ENCODE measurements around the gene TNK1.
"Not testable (repeated sequence)": the region's sequence is repeated elsewhere in the genome, so short reads cannot be mapped to it uniquely, and the experiment has no call there.

The TNK1 gene

DNA sequence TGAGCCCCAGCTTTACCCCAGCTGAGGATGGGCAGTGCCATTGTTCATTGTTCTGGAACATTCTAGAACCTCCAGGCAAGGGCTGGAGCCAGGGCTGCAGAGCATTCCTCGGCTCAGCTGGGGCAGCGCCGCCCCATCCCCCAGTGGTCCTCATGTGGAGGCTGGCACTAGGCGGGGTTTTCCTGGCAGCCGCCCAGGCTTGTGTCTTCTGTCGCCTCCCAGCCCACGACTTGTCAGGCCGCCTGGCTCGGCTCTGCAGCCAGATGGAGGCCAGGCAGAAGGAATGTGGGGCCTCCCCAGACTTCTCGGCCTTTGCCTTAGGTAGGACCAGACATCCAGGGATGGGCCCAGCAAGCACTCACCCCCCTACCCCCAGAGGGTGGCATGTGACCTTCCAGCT lies 25.8 kb upstream of the TNK1 start, which contains the start of gene TMEM95:
TMEM95 (plus strand) TSS at position 104 of the 400 bp plus-strand sequence; CDS start at position 153, 49 bp downstream.
- no peak for DNase-seq (ENCODE audit: extremely low read depth in 1 of 2, low read depth in 1 of 2)

DNA sequence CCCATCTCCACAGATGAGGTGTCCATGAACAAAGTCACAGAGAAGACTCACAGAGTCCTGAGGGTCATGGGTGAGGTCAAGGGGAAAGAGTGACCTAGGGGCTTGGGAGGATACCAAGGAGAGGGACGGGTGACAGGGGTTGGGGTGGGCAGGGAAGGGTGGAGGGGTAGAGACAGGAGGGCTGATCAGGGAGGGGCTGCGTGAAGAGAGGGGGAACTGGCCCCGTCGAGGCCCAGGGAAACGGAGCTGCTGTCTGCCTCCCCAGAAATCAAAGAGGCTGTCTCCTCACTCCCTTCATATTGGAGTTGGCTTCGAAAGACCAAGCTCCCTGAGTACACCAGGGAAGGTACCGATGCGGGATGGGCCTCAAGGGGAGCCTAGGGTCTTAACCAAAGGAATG lies 25.3 kb upstream of the TNK1 start:
- DNase-seq (ENCODE audit: extremely low read depth in 1 of 2, low read depth in 1 of 2), result no peak

GRCh38 chr17:7356072-7356549 lies 24.8 kb upstream of the TNK1 start:
- DNase-seq (ENCODE audit: extremely low read depth in 1 of 2, low read depth in 1 of 2), result peak; percentile 63 to 80

DNA sequence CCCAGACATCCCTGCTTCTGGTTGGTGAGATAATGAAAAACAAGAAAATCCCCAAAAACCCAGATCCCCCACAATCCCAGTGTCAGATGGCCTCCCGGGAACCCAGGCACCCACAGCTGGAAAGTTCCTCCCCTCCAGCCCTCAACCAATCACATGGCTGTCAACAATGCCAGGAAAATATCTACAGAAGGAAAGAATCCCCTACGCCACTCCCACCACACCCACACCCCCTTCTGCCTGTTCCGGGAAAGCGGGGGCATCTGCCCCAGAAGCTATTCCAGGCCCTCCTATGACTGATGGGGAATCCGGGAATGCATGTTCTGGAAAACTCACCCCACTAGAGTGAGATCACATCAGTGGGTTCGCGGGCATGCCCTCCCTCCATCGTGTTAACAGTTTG lies 24.1 kb upstream of the TNK1 start:
- DNase-seq (ENCODE audit: extremely low read depth in 1 of 2, low read depth in 1 of 2), result no peak

DNA sequence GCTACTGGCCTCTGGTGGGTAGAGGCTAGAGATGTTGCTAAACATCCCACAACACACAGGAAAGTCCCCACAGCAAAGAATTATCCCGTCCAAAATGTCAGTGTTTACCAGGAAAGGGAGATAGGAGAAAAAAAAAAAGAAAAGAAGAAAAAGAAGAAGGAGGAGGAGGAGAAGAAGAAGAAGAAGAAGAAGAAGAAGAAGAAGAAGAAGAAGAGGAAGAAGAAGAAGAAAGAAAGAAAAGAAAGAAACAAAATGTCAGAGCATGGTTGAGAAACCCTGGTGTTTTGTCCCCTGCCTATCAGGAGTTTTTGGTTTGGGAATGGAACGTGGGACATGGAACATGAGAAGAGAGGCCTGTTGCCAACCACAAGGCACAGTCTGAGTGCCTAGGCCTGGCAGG lies 23.5 kb upstream of the TNK1 start:
- no peak for DNase-seq (ENCODE audit: extremely low read depth in 1 of 2, low read depth in 1 of 2)

DNA sequence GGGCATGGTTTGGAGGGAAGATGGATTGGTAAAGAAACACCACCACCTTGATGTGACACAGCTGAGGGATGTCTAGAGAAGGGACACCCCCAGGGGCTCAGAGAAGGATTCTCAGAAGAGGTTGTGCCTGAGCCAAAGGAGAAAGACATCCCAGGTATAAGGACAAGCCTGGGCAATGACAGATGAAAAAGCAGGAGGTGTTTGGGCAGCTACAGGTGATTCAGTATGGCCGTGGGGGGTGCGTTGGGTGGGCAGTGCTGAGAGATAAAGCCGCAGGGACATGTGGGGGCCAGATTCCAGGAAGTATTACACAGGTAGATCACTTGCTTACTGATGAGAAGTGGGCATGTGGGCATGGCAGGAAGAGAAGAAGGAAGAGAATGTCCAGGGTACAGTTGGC lies 19.0 kb upstream of the TNK1 start:
- DNase-seq (ENCODE audit: extremely low read depth in 1 of 2, low read depth in 1 of 2), result no peak

DNA sequence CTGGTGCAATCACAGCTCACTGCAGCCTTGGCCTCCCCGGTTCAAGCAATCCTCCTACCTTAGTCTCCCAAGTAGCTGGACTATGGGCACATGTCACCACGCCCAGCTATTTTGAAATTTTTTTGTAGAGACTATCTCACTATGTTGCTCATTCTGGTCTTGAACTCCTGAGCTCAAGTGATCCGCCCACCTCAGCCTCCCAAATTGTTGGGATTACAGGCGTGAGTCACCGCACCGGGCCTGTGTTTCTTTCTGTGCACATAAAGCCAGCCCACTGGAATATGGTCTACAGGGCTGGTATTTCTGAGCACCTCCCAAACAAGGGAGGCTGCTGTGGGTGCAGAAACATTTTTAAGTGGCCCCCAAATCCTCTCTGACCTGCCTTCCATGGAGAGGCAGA lies 17.6 kb upstream of the TNK1 start:
- DNase-seq (ENCODE audit: extremely low read depth in 1 of 2, low read depth in 1 of 2), result no peak

- not testable (repeated sequence) for DNase-seq (ENCODE audit: extremely low read depth in 1 of 2, low read depth in 1 of 2)
Measured at GRCh38 chr17:7365963-7366362, 14.9 kb upstream of the TNK1 start.

GRCh38 chr17:7367083-7367482 lies 13.8 kb upstream of the TNK1 start:
- DNase-seq (ENCODE audit: extremely low read depth in 1 of 2, low read depth in 1 of 2), result no peak

- no peak for DNase-seq (ENCODE audit: extremely low read depth in 1 of 2, low read depth in 1 of 2)
Measured at GRCh38 chr17:7367918-7368598, 12.8 kb upstream of the TNK1 start.

GRCh38 chr17:7368599-7368994 lies 12.3 kb upstream of the TNK1 start:
- not testable (repeated sequence) for DNase-seq (ENCODE audit: extremely low read depth in 1 of 2, low read depth in 1 of 2)

- DNase-seq (ENCODE audit: extremely low read depth in 1 of 2, low read depth in 1 of 2), result no peak
Measured at GRCh38 chr17:7369825-7370224, 11.1 kb upstream of the TNK1 start.

- DNase-seq (ENCODE audit: extremely low read depth in 1 of 2, low read depth in 1 of 2), result no peak
Measured at GRCh38 chr17:7370853-7371252, 10.0 kb upstream of the TNK1 start.

- DNase-seq (ENCODE audit: extremely low read depth in 1 of 2, low read depth in 1 of 2), result no peak
Measured at GRCh38 chr17:7374353-7374752, 6.5 kb upstream of the TNK1 start.

DNA sequence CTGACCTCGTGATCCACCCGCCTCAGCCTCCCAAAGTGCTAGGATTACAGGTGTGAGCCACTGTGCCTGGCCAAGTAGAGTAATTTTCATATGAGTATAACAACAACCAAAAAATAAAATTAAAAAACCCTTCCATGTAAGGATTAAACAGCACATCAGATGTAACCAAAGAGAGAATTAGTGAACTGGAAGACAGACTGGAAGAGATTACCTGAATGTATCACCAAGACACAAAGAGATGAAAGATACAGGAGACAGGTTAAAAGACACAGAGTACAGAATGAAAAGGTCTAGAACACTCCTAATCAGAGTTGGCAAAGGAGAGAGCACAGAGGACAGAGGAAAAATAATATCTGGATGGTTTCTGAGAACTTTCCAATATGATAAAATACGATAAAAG lies 1.8 kb upstream of the TNK1 start:
- no peak for DNase-seq (ENCODE audit: extremely low read depth in 1 of 2, low read depth in 1 of 2)

- no peak for DNase-seq (ENCODE audit: extremely low read depth in 1 of 2, low read depth in 1 of 2)
Measured at GRCh38 chr17:7380321-7380720, 568 bp upstream of the TNK1 start.

DNA sequence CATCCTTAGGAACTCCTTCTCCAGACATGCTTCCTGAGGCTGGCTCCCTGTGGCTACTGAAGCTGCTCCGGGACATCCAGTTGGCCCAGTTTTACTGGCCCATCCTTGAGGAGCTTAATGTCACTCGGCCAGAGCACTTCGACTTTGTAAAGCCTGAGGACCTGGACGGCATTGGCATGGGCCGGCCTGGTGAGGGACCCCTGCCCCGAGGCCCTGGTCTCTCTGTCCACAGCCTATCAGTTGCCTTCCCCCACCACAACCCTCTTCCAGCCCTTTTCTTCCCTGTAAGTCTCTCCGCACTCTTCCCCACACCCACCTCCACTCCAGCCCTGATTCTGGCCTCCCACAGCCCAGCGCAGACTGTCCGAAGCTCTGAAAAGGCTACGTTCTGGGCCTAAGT lies 2.0 kb downstream of the TNK1 start:
- DNase-seq (ENCODE audit: extremely low read depth in 1 of 2, low read depth in 1 of 2), result no peak

DNA sequence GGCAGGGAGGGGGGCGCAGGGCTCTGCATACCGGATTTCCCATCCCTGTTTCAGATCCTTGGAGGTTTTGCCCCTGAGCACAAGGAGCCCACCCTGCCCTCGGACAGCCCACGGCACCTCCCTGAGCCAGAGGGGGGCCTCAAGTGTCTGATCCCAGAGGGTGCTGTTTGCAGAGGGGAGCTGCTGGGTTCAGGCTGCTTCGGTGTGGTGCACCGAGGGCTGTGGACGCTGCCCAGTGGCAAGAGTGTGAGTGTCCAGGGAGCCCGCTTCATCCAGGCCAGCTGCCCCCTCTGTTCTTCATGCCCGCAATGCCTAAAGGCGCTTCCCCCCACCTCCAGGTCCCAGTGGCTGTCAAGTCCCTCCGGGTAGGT lies 2.5 kb downstream of the TNK1 start:
- no peak for DNase-seq (ENCODE audit: extremely low read depth in 1 of 2, low read depth in 1 of 2)

GRCh38 chr17:7383742-7384488 lies 3.0 kb downstream of the TNK1 start:
- peak; percentile 44 to 62 for DNase-seq (ENCODE audit: extremely low read depth in 1 of 2, low read depth in 1 of 2)

DNA sequence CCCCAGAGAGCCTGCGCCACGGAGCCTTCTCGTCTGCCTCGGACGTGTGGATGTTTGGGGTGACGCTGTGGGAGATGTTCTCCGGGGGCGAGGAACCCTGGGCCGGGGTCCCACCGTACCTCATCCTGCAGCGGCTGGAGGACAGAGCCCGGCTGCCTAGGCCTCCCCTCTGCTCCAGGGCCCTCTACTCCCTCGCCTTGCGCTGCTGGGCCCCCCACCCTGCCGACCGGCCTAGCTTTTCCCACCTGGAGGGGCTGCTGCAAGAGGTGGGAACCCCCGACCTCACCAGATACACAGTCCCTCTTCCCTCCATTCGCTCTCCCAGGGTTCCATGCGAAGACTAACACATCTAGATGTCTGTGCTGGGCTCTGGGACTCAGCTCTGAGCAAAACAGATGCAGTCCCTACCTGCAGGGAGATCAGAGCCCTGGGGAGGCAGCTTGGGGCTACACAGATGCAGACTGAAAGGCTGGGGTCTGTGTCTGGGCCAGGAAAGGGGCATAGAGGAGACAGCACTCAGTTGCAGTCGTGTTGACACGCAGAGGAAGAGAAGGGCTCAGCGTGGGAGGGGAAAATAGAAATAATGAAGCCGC lies 3.7 kb downstream of the TNK1 start:
- no peak for DNase-seq (ENCODE audit: extremely low read depth in 1 of 2, low read depth in 1 of 2)

- DNase-seq (ENCODE audit: extremely low read depth in 1 of 2, low read depth in 1 of 2), result no peak
Measured at GRCh38 chr17:7388856-7389255, 8.0 kb downstream of the TNK1 start.
